ENCODE data around the gene HCAR3.
"Not testable (repeated sequence)": the region's sequence is repeated elsewhere in the genome, so short reads cannot be mapped to it uniquely, and the experiment has no call there.

DNA sequence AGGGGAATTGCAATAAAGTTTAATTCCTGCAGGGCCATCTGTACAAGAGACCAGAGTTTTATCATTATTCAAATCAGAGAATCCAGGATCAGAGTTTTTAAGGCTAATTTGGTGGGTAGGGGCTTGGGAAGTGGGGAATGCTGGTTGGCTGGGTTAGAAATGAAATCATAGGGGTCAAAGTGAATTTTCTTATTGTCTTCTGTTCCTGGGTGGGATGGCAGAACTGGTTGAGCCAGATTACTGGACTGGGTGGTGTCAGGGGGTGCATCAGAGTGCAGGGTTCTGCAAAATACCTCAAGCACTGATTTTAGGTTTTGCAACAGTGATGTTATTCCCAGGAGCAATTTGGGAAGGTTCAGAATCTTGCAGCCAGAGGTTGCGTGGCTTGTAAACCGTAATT, 19.7 kb downstream of the HCAR3 start:
- TF ChIP-seq EZH2 (IDR thresholded peaks at IDR 0.05; ENCODE audit: insufficient read depth, poor library complexity, severe bottlenecking); EZH2phosphoT487 (IDR thresholded peaks at IDR 0.05; ENCODE audit: insufficient read depth, low read depth): not testable (repeated sequence)
